Measurements from ENCODE around the gene ACSL5. TPM values are rescaled to one million over a fixed set of nuclear protein-coding genes. Genes with fewer than 3 reads are reported as not detected.

The ACSL5 gene
- total RNA-seq, 1 experiment from 2014 or later = not detected

- no peak overlapping the region for H2BK5ac ChIP-seq (ENCODE audit: insufficient read length, low read length)
- no peak overlapping the region for H4K5ac ChIP-seq (ENCODE audit: insufficient read length, low read depth, low read length)
- no peaks in the 10 kb centered on the region for H3K79me2 ChIP-seq (ENCODE audit: insufficient read depth, low read length)
- no peaks in the 10 kb centered on the region for H3K79me1 ChIP-seq (ENCODE audit: insufficient read depth, low read depth, low read length, poor library complexity, severe bottlenecking)
- no peaks in the 10 kb centered on the region for H3K27me3 Mint-ChIP-seq (ENCODE audit: low read depth)
- no peak for DNase-seq
- no peak overlapping the region for H3K4ac ChIP-seq (ENCODE audit: low read depth, low read length)
- H3K27me3 ChIP-seq (ENCODE audit: insufficient read depth, low read length) = no peaks in the 10 kb centered on the region
- H3K23me2 ChIP-seq (ENCODE audit: insufficient read length, low read depth, low read length, poor library complexity, severe bottlenecking) = no peaks in the 10 kb centered on the region
- no peak overlapping the region for H3K14ac ChIP-seq (ENCODE audit: insufficient read depth, low read length)
- WGBS (ENCODE audit: extremely low coverage, insufficient read length, low lambda C conversion rate) = no CpG with 5 or more reads among the region's 4 CpGs
- H3K4me1 ChIP-seq (ENCODE audit: insufficient read depth, low read length) = no peaks in the 10 kb centered on the region
- no peak overlapping the region for H2BK15ac ChIP-seq (ENCODE audit: low read depth, low read length)
- H4K20me1 ChIP-seq (ENCODE audit: control insufficient read depth, insufficient read depth, insufficient read length) = no peaks in the 10 kb centered on the region
- H3K4me2 ChIP-seq (ENCODE audit: insufficient read depth, insufficient read length, low read length) = no peak overlapping the region
- no peaks in the 10 kb centered on the region for H3K9me3 Mint-ChIP-seq
- no peaks in the 10 kb centered on the region for H3K9me3 ChIP-seq (ENCODE audit: control insufficient read depth, low read depth, low read length)
- H2BK12ac ChIP-seq (ENCODE audit: insufficient read length, low read depth, low read length) = no peak overlapping the region
- no peak overlapping the region for H4K8ac ChIP-seq (replicated peaks; ENCODE audit: insufficient read length, low read depth, low read length)
- peaks cover 2 to 48% (median 40%) of the 10 kb centered on the region in 3 experiments; a peak in 5 of 7 replicates for H3K36me3 Mint-ChIP-seq (ENCODE audit: insufficient read depth in 1 of 3, low read depth in 3 of 3)
- no peak overlapping the region for H2BK20ac ChIP-seq (ENCODE audit: low read depth, low read length, poor library complexity, severe bottlenecking)
- no peak overlapping the region for H4K91ac ChIP-seq (ENCODE audit: insufficient read length, low read depth, low read length)
- H3K9ac ChIP-seq (ENCODE audit: extremely low read depth, insufficient read length, low read length) = no peak overlapping the region
- H3K23ac ChIP-seq (ENCODE audit: insufficient read length, low read depth, low read length) = no peak overlapping the region
- no peak overlapping the region for H2AK5ac ChIP-seq (ENCODE audit: insufficient read length, low read length)
- TF ChIP-seq CTCF (conservative IDR thresholded peaks at IDR 0.05) = no peak
- no peak overlapping the region for H3T11ph ChIP-seq (ENCODE audit: low read length)
- H3K56ac ChIP-seq (ENCODE audit: insufficient read length, low read depth, low read length) = no peak overlapping the region
- no peak overlapping the region for H2BK120ac ChIP-seq (ENCODE audit: low read depth, low read length, poor library complexity, severe bottlenecking)
- no peak overlapping the region for H3K18ac ChIP-seq (ENCODE audit: insufficient read length, low read depth, low read length)
- H3K27ac ChIP-seq (ENCODE audit: insufficient read length, low read depth, low read length) = no peak overlapping the region
- no peaks in the 10 kb centered on the region for H3K4me1 Mint-ChIP-seq
- H2AFZ ChIP-seq (ENCODE audit: low read length) = no peak overlapping the region
- no peak overlapping the region for H3K4me3 Mint-ChIP-seq
- no peak overlapping the region for H3K27ac Mint-ChIP-seq
Observed at GRCh38 chr10:112438356-112438755, 64.4 kb downstream of the ACSL5 start.

All from H9 (cell line).